Renal cortex interstitium (tissue), 11 donors: ENCODE data around the gene ROR1. TPM values are rescaled to one million over a fixed set of nuclear protein-coding genes. Genes with fewer than 3 reads are reported as not detected.
A peak's percentile ranks its signal among the peaks of the same experiment; 100 is the strongest.

Experiments used
- DNase-seq, 11 donors: peaks; one replicate each; pipeline ENCODE4 v3.0.0-alpha.2; 2013; ENCODE audit warnings: low read depth in 9 of 11, low spot score in 4 of 11; ENCODE audit errors: extremely low read depth in 1 of 11
- polyA plus RNA-seq, 3 donors: library from polyadenylated mRNA; unstranded; fragments of 120-200 nt; gene quantifications; one replicate each; pipeline ENCODE4 v1.2.1, GENCODE V29; 2013; ENCODE audit not compliant: insufficient read length in 3 of 3

The ROR1 gene
- polyA plus RNA-seq, 3 donors: 31.0 to 35.7 (median 32.8) TPM

GRCh38 chr1:64046891-64047290, 273.1 kb downstream of the ROR1 start:
- DNase-seq: no peak

GRCh38 chr1:64047549-64047996, 273.8 kb downstream of the ROR1 start:
- no peak for DNase-seq

DNA sequence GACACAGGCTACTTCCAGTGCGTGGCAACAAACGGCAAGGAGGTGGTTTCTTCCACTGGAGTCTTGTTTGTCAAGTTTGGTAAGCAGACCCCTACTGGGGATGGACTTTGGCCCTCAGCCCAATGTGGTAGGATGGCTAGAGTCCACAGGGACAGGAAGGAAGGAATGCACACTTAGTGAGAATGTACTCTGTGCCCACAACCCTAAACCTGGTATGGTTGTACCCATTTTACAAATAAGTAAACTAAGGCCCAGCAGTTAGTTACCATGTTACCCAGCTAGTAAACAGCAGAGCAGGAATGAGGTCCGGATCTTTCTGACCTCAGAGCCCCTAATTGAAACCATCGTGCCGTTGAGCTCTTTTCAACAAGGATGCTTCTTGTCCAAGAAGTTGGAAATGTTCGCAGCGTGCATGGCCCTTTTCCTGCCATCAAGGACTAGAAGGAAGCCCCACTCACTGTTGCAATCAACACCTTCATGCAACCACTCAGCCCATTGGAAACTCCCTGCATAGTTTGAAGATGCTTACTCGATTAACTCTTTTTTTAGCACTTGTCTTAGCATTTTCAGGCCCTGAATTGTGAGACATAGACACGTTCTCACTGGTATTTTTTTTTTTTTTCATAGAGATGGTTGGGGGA, 276.2 kb downstream of the ROR1 start:
- no peak for DNase-seq

GRCh38 chr1:64050601-64051000, 276.8 kb downstream of the ROR1 start:
- DNase-seq: no peak

- peak in 1 of 11 donors; percentile 27 for DNase-seq
Measured at GRCh38 chr1:64051796-64052195, 278.0 kb downstream of the ROR1 start.

DNA sequence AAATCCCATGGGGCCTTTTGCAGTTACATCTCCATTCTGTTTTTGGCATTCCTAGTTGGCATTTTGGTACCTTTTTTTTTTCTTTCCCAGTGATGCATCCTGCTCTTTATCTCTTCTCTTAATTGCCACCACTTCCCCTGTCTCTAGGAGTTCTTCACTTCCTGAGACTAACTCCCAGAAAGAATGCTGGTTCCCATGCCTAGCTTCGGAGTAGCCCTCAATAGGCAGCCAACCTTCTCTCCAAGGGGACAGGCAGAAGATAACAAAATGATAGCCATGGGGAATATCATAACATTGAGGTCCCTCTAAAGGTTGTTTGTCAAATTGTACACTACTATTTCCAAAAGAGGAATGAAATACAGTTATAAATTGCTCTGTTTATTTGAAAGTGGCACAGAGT, 279.0 kb downstream of the ROR1 start:
- DNase-seq: no peak

DNA sequence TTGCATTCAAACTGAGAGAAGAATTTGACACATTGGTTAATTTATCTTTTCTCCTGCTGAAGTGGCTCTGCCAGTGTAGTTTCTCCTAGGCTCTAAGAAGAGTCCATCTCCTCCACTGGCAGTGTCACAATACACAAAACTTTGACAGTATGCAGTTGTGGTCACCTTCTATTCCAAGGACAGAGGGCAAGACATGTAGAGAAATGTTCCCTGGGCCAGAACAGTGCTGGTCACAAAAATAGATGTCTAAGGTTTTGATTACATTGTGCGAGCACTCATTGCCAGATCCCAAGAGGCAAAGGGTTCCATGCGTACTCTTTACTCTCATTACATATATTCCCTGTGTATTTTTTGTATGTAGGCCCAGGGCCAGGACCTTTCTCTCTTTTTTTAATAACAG, 281.5 kb downstream of the ROR1 start:
- DNase-seq: no peak

DNA sequence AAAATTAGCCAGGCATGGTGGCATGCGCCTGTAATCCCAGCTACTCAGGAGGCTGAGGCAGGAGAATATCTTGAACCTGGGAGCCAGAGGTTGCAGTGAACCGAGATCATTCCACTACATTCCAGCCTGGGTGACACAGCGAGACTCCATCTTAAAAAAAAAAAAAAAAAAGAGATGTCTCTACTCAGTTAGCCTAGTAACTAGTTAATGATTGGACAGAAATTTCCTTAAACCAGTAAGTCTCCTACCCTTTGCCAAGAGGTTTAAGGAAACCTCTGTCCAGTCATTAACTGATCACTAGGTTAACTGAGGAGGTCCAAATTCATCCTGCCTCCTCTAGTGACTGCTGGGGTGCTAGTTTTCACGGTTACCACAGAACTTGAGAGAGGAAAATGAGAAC, 285.7 kb downstream of the ROR1 start:
- DNase-seq: no peak

DNA sequence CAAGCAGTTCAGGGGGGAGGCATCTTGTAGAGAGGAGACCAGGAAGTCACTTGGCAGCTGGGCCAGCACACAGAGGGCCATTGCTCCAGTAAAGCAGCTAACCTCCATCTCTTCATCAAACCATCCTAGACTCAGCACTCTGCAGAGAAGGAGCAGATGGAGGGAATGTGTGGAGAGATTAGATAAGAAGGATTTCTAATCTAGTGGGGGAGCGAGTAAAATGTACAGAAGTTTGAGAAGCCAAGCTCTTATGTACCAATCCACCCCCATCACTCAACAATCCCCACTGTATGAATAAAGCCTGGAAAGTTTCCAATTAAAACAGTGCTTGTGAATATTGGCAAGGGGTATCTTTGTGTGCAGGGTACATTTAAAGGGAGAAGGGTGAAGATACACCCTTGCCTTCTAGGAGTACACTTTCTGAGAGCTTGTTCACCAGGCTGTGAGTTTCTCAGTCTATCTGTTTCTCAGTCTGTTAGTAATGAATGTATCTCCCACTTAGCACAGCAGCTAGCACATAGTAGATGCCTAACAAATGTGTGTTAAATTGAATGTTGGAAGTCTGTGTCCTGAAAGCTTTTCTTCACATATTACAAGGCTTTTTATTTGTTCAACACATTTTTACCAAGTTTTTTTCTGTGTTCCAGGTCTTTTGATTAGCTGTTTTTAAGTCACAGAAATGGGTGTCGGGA, 286.9 kb downstream of the ROR1 start:
- DNase-seq: no peak

GRCh38 chr1:64061430-64062104, 287.8 kb downstream of the ROR1 start:
- DNase-seq: no peak

DNA sequence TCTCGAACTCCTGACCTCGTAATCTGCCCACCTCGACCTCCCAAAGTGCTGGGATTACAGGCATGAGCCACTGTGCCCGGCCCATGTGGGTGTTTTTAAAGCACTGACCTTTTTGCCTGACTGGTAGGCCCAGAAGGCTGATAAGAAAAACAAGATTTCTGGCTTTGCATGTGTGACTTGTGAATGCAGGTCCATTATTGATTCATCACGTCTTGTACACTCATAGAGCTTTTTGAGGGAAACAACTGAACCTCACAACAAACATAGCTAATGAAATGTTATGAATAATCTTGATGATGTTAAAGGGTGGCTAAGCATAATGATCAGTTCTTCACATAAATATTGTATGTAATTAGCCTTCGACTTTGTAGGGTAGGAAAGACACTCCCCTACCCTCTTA, 288.7 kb downstream of the ROR1 start:
- DNase-seq: no peak

- DNase-seq: no peak
Measured at GRCh38 chr1:64062941-64063581, 289.2 kb downstream of the ROR1 start.

DNA sequence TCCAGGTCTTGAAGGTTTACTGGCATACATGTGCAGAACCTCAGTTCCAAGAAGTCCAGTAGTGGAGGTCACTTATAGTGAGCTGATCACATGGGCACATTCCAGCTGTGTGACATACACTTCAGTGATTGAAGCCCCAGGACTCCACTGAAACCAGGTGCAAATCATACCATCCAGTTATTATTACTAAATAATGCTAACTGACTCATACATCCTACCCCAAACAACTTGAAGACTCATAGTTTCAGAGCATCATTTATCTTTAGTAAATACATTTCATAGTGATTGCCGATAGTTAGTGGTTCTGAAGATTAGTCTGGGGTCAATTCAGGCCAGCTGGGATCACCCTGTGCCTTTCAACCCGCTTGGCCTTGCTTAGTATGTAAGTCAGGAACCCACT, 291.8 kb downstream of the ROR1 start:
- no peak for DNase-seq

GRCh38 chr1:64072089-64072793, 298.4 kb downstream of the ROR1 start:
- DNase-seq: no peak

DNA sequence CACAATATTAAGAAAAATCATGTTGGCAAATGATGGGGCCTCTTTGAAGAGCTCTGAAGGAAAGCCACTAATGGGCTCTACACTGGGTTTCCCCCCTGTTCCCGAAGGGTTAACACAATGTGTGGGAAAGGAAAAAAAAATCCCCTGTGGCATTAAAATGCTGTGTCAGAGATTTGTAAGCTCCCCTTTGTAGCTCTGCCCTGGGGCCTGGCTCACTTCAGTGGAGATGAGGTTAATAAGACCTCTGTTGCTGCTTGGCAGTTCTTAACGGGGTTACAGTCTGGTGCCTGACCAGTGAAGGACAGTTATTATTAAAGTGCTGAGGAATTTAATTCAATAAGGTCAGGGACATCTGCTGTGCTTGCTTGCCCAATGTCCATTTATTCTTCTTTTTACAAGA, 299.9 kb downstream of the ROR1 start:
- DNase-seq: peak in 1 of 11 donors; percentile 20

- no peak for DNase-seq
Measured at GRCh38 chr1:64074767-64075166, 300.9 kb downstream of the ROR1 start.

DNA sequence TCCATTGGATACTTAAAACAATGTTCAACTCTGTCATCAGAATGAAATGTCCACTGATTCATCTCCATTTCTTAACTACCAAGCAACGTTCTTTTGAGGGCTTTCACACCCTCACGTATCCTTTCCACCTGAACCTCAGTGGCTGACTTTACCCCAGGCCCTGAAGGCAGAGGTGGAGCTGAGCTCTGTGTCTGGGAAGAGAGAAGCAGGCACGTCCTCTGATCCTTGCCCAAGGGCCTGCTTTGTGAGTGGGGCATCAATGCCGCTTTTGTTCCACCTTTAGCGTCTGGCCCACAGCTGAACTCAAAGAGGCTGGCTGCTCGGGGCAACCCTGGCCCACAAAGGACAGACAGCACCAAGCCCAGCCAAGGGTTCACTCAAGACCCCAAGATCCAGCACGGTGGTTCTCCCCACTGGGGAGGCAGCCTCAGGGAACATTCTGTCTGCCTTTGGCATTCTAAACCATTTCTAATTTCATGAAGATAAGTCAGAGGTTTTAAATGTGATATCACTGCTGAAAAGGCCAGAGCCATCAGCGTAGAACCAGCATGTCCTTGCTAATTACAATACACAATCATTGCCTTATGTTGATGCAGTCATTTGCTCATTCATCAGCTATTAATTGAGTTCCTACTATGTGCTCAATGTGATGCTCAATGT, 303.6 kb downstream of the ROR1 start:
- DNase-seq: no peak

DNA sequence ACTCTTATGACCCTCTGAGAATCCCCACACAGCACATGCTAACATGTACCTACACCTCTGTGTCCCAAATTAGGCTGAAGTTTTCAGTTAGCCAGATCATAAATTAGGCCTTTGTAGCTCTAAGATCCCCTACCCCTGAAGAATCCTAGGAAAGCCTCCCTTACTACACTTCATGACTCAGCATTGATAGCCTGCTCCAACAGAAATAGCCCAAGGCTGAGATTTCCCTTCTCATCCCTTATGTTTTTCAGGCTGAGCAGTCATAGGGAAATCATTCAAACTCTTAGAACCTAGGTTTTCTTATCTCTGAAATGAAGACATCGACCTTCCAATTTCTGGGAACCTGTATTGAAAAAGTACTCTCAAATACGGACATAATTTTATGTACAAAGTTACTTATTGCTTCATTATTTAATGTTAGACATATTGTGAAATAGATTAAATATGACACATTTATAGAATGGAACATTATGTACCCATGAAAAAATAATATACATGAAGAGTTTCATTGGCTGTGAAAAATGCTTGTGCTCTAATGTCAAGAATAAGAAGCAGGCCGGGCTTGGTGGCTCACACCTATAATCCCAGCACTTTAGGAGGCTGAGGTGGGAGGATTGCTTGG, 307.2 kb downstream of the ROR1 start:
- DNase-seq: no peak
